DND-41 (cell line): ENCODE data around the gene KIF20A.

ENCODE experiments used
- ATAC-seq: fragments of 200-7000 bp; cut with Tn5 transposase; 3 replicates; pipeline ENCODE4 v1.9.1; 2021; ENCODE audit warnings: low read depth; ENCODE audit not compliant: insufficient read depth
- DNase-seq: peaks from one replicate; pipeline ENCODE4 v3.0.0-alpha.2; 2020
- H2AFZ ChIP-seq: 2 replicates; pipeline ENCODE4 v1.6.0; 2012; ENCODE audit warnings: low read depth, low read length
- H3K27ac ChIP-seq: 2 replicates; pipeline ENCODE4 v1.5.1; 2012; ENCODE audit warnings: low read length, inconsistent platforms
- H3K27me3 ChIP-seq: fragments of 200-600 bp; sonication (generic); 2 replicates; pipeline ENCODE4 v1.6.0; 2012; ENCODE audit warnings: low read length, mild to moderate bottlenecking, inconsistent platforms; ENCODE audit not compliant: insufficient read depth, poor library complexity
- H3K36me3 ChIP-seq: 2 replicates; pipeline ENCODE4 v1.5.1; 2012; ENCODE audit warnings: low read length, inconsistent platforms; ENCODE audit not compliant: insufficient read depth
- H3K4me1 ChIP-seq: 2 replicates; pipeline ENCODE4 v1.5.1; 2012; ENCODE audit warnings: mild to moderate bottlenecking, low read length; ENCODE audit not compliant: insufficient read depth
- H3K4me2 ChIP-seq: 2 replicates; pipeline ENCODE4 v1.6.0; 2012; ENCODE audit warnings: mild to moderate bottlenecking, moderate library complexity, low read length, inconsistent platforms; ENCODE audit not compliant: insufficient read depth
- H3K4me3 ChIP-seq, 2 experiments: fragments of 200-600 bp in 1 of 2; shearing (Covaris generic) in 1 of 2; 2 replicates each; pipeline ENCODE4 v1.5.1; 2012 to 2016; ENCODE audit warnings: inconsistent platforms in 2 of 2, low read length in 2 of 2, mild to moderate bottlenecking in 2 of 2, low read depth in 1 of 2, moderate library complexity in 1 of 2
- H3K79me2 ChIP-seq: 2 replicates; pipeline ENCODE4 v1.6.0; 2012; ENCODE audit warnings: low read length, inconsistent platforms; ENCODE audit not compliant: insufficient read depth
- H3K9ac ChIP-seq: 2 replicates; pipeline ENCODE4 v1.6.0; 2012; ENCODE audit warnings: low read depth, mild to moderate bottlenecking, inconsistent platforms, low read length, moderate library complexity
- H3K9me3 ChIP-seq: 2 replicates; pipeline ENCODE4 v1.5.1; 2012; ENCODE audit warnings: low read length, moderate library complexity, mild to moderate bottlenecking, inconsistent platforms; ENCODE audit not compliant: insufficient read depth, severe bottlenecking
- H4K20me1 ChIP-seq: 2 replicates; pipeline ENCODE4 v1.6.0; 2012; ENCODE audit warnings: low read length; ENCODE audit not compliant: insufficient read depth
- CTCF ChIP-seq: IDR thresholded peaks from 2 replicates; pipeline ENCODE4 v1.5.1; 2012; ENCODE audit warnings: borderline replicate concordance, low read length, moderate library complexity, mild to moderate bottlenecking; ENCODE audit not compliant: poor library complexity, severe bottlenecking; ENCODE audit errors: extremely low read depth
- EZH2 ChIP-seq: IDR thresholded peaks from 3 replicates; pipeline ENCODE4 v1.6.1; 2012; ENCODE audit warnings: borderline replicate concordance, low read depth, mild to moderate bottlenecking, moderate library complexity, low read length, inconsistent platforms; ENCODE audit not compliant: severe bottlenecking

KIF20A gene

DNA sequence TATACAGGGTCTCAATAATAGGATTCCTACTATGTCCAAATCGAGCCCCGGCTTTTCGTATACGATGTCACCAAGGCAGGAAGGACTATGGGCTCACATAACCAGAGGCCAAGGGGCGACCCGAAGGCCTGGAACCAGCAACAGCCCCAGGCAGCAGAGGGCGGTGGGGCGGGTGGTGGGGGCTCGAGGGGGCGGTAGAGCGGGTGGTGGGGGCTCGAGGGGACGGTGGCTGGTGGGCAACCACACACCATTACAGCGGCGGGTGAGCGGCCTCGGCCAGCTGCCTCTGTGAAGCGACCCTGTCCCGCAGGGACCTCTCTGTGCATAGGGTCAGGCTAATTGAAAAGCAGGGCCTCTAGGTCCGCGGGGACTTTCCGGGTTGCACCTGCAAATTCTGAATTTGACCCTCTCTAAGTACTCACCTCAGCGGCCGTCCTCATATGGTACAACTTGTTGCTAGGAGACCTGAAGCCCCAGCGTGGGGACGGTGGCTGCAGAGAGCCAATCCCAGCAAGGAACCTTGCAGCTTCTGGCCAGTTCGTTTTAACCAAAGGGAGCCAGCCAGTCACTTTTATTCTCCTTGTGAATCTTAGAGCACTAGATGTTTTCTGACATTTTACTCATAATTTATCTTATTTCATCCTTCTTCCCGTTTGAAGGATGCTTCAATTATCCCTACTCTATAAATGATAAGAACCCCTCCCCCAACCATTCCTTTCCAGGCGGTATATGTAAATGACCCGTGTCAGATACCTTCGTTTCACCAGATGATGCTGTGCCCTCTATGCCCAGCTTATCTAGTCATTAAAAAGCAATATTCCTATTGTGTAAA, 39.7 kb upstream of the KIF20A start, which contains the start of gene NME5:
NME5 (minus strand) TSS at position 480 of the 832 bp plus-strand sequence. CDS start 648 bp downstream, outside the sequence.
- no peaks in the 10 kb centered on the region for H3K79me2 ChIP-seq
- H3K4me2 ChIP-seq, result no peak within 1 kb of the TSS
- no peak within 1 kb of the TSS for H3K27ac ChIP-seq
- H3K27me3 ChIP-seq, result no peaks in the 10 kb centered on the region
- no peak within 1 kb of the TSS for H3K9ac ChIP-seq
- no peaks in the 10 kb centered on the region for H3K9me3 ChIP-seq
- no peaks in the 10 kb centered on the region for H4K20me1 ChIP-seq
- DNase-seq, result no peak
- no peak within 1 kb of the TSS for H2AFZ ChIP-seq
- H3K4me3 ChIP-seq, result no peak within 1 kb of the TSS
- H3K36me3 ChIP-seq, result no peaks in the 10 kb centered on the region
- H3K4me1 ChIP-seq, result no peaks in the 10 kb centered on the region
- TF ChIP-seq CTCF (no peak), EZH2 (no peak)
- no peak for ATAC-seq

DNA sequence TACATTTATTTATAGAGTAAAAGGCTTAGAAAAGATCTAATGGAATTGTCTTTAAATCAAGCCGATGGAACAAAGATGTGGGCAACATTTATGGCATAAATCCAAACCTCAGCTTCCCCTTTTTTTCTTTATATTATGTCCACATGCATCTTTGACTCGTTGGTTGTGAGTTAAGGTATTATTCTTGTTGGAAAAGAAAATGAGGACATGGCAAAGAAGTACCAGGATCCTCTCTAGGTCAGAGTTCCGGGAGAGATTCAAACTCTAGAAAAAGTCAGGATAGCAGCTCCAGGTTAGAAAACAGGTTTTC, 39.2 kb upstream of the KIF20A start:
- H3K4me3 ChIP-seq, result no peak overlapping the region
- no peak overlapping the region for H3K4me2 ChIP-seq
- no peak overlapping the region for H2AFZ ChIP-seq
- H3K27me3 ChIP-seq, result no peaks in the 10 kb centered on the region
- H3K36me3 ChIP-seq, result no peaks in the 10 kb centered on the region
- no peaks in the 10 kb centered on the region for H4K20me1 ChIP-seq
- H3K4me1 ChIP-seq, result no peaks in the 10 kb centered on the region
- H3K9ac ChIP-seq, result no peak overlapping the region
- no peak for ATAC-seq
- TF ChIP-seq CTCF (no peak), EZH2 (no peak)
- H3K79me2 ChIP-seq, result no peaks in the 10 kb centered on the region
- no peaks in the 10 kb centered on the region for H3K9me3 ChIP-seq
- DNase-seq, result no peak
- no peak overlapping the region for H3K27ac ChIP-seq

GRCh38 chr5:138140268-138140667, 38.6 kb upstream of the KIF20A start:
- H3K9ac ChIP-seq, result no peak overlapping the region
- H2AFZ ChIP-seq, result no peak overlapping the region
- H4K20me1 ChIP-seq, result no peaks in the 10 kb centered on the region
- H3K9me3 ChIP-seq, result no peaks in the 10 kb centered on the region
- H3K4me3 ChIP-seq, result no peak overlapping the region
- H3K27ac ChIP-seq, result no peak overlapping the region
- no peaks in the 10 kb centered on the region for H3K27me3 ChIP-seq
- no peaks in the 10 kb centered on the region for H3K79me2 ChIP-seq
- no peak for DNase-seq
- H3K4me2 ChIP-seq, result no peak overlapping the region
- ATAC-seq, result no peak
- TF ChIP-seq CTCF, result no peak
- no peak for TF ChIP-seq EZH2
- H3K36me3 ChIP-seq, result no peaks in the 10 kb centered on the region
- H3K4me1 ChIP-seq, result no peaks in the 10 kb centered on the region
